BE2C (cell line): ENCODE measurements around the gene GGNBP2.

Source experiments
- DNase-seq: peaks from one replicate; pipeline ENCODE4 v3.0.0-alpha.2; 2020
- H3K27me3 ChIP-seq: fragments of 250-450 bp; sonication (Bioruptor Pico); 2 replicates; pipeline ENCODE4 v1.5.1; 2020; ENCODE audit warnings: mild to moderate bottlenecking
- H3K36me3 ChIP-seq: fragments of 250-450 bp; sonication (Bioruptor Pico); 2 replicates; pipeline ENCODE4 v1.5.1; 2020; ENCODE audit warnings: mild to moderate bottlenecking
- H3K4me1 ChIP-seq: fragments of 250-450 bp; sonication (Bioruptor Pico); 2 replicates; pipeline ENCODE4 v1.5.1; 2020
- H3K4me3 ChIP-seq: 2 replicates; pipeline ENCODE4 v1.5.1; 2011; ENCODE audit warnings: low read depth, low read length
- H3K9me3 ChIP-seq: fragments of 250-450 bp; sonication (Bioruptor Pico); 2 replicates; pipeline ENCODE4 v1.5.1; 2020
- CTCF ChIP-seq: IDR thresholded peaks from 2 replicates; pipeline ENCODE4 v1.5.1; 2012; ENCODE audit warnings: mild to moderate bottlenecking, low read depth, low read length

GGNBP2 gene

GRCh38 chr17:36533935-36534839, 10.5 kb upstream of the GGNBP2 start:
- peak; percentile 71 for TF ChIP-seq CTCF
- DNase-seq: peak; percentile 75
- Histone ChIP-seq H3K27me3 (no peaks in the 10 kb centered on the region), H3K4me1 (0 out of 2 replicates have a peak, but pooled peaks cover 3% of the 10 kb centered on the region), H3K9me3 (no peaks in the 10 kb centered on the region), H3K4me3 (peak overlapping the region; percentile 89), H3K36me3 (peaks cover 63% of the 10 kb centered on the region)

DNA sequence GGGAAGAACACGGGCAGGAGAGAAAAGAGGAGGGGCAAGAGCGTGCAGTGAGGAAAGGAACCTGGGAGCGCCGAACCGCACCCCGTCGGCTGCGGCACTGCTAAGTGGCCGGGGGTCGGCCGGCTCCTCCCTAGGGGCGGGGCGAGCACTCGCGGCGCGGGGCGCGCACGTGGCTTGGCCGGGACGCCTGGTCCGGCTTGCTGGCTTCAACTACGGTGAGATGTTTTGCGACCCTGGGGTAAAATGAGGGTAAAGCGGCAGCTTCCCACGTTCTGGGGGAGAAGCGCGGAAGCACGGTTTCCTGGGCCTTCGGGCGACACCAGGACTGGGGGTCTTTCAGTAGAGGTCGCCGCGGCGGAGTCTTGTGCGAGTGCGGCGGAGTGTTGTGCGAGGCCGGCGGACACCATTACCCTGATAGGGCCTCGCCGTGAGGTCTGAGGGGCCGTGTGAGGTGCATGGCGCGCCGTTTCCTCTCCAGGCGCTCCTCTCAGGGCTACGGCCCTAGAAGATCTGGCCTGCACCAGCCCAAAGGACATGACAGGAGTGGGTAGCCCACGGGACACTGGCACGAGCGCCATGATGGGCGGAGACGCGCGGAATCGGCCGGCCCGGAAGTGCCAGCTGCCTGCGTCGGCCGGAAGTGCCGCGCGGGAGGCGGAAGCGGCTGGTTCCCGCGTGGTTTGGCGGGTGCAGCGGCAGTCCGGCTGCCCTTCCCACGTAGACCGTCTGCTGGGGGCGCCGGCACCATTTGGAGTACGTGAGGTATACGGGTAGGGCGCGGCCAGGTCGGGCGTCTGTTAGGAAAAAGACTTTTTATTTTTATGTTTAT, 9.7 kb upstream of the GGNBP2 start, which contains the start of the genes MYO19 and PIGW:
TSS of gene MYO19 (minus strand) at position 29 of the 829 bp plus-strand sequence. CDS start 2,330 bp downstream, outside the sequence.
TSS of gene PIGW (plus strand) at position 148 of the 829 bp plus-strand sequence. CDS start 2,115 bp downstream, outside the sequence.
- 0 out of 2 replicates have a peak, but pooled peaks cover 3% of the 10 kb centered on the region for H3K4me1 ChIP-seq
- peak within 1 kb of the TSS; percentile 89 for H3K4me3 ChIP-seq
- TF ChIP-seq CTCF: no peak
- peak; percentile 96 for DNase-seq
- no peaks in the 10 kb centered on the region for H3K27me3 ChIP-seq
- no peaks in the 10 kb centered on the region for H3K9me3 ChIP-seq
- H3K36me3 ChIP-seq: peaks cover 61% of the 10 kb centered on the region

DNA sequence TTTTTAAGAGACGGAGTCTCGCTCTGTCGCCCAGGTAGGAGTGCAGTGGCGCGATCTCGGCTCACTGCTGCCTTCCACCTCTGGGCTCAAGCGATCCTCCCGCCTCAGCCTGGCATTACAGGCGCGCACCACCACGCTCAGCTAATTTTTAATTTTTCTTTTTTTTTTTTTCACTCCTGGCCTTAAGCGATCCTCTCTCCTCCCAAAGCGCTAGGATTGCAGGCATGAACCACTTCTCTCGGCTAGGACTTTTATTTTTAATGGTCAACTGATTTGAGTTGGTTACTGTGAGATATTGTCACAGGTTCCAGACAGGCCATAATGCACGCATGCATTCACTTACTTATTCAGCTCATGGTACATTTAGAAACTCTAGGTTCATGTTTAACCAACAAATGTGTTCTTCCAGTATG, 9.0 kb upstream of the GGNBP2 start:
- Histone ChIP-seq H3K36me3 (peaks cover 60% of the 10 kb centered on the region), H3K9me3 (no peaks in the 10 kb centered on the region), H3K4me3 (peak overlapping the region; percentile 89), H3K4me1 (0 out of 2 replicates have a peak, but pooled peaks cover 3% of the 10 kb centered on the region), H3K27me3 (no peaks in the 10 kb centered on the region)
- no peak for TF ChIP-seq CTCF
- DNase-seq: no peak

GRCh38 chr17:36540696-36541095, 4.0 kb upstream of the GGNBP2 start:
- H3K9me3 ChIP-seq: no peaks in the 10 kb centered on the region
- peaks cover 32% of the 10 kb centered on the region for H3K36me3 ChIP-seq
- no peak for DNase-seq
- H3K27me3 ChIP-seq: no peaks in the 10 kb centered on the region
- no peak overlapping the region for H3K4me3 ChIP-seq
- 0 out of 2 replicates have a peak, but pooled peaks cover 3% of the 10 kb centered on the region for H3K4me1 ChIP-seq
- no peak for TF ChIP-seq CTCF

DNA sequence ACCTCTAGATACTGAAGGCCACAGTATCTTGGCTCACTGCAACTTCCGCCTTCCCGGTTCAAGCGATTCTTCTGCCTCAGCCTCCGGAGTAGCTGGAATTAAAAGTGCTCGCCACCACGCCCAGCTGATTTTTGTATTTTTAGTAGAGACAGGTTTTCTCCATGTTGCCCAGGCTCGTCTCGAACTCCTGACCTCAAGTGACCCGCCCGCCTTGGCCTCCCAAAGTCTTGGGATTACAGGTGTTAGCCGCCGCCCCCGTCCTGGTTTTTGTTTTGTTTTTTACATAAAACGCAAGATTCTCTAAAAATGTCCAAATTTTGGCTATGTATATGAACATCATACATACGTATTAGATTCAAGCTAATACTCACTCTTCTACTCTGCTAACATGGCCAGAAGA, 2.0 kb upstream of the GGNBP2 start:
- no peak overlapping the region for H3K4me3 ChIP-seq
- no peak for TF ChIP-seq CTCF
- peaks cover 18% of the 10 kb centered on the region for H3K36me3 ChIP-seq
- no peak for DNase-seq
- no peaks in the 10 kb centered on the region for H3K9me3 ChIP-seq
- H3K4me1 ChIP-seq: peaks cover 2% of the 10 kb centered on the region; the same call in 1 of the 2 replicates
- no peaks in the 10 kb centered on the region for H3K27me3 ChIP-seq
